ENCODE data around the gene LSP1.
A peak's percentile ranks its signal among the peaks of the same experiment; 100 is the strongest.

LSP1 gene

GRCh38 chr11:1837171-1838076 is 15.5 kb upstream of the LSP1 start:
- peak; percentile 90 for DNase-seq

DNA sequence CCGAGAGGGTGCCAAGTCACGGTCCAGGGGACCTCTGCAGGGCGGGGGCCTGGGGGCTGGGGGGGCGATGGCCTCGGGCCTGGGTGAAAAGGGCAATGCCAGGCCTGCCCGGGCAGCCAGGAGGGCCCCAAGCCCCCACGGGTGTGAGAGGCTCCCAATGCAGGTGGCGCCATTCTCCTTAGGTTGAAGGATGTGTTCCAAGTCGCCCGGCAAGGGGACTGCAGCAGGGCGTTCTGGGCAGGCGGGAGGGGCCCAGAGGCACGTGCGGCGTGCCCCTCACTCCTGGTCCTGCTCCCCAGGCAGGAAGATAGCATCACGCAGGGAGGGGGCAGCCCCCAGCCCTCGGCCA is 14.8 kb upstream of the LSP1 start:
- DNase-seq = no peak

- DNase-seq = peak; percentile 52
Measured at GRCh38 chr11:1838426-1839144, 14.3 kb upstream of the LSP1 start, which contains the start of gene TNNI2. Gene TNNI2 (plus strand): TSS chr11:1838981. CDS start chr11:1839697, 716 bp downstream.

DNA sequence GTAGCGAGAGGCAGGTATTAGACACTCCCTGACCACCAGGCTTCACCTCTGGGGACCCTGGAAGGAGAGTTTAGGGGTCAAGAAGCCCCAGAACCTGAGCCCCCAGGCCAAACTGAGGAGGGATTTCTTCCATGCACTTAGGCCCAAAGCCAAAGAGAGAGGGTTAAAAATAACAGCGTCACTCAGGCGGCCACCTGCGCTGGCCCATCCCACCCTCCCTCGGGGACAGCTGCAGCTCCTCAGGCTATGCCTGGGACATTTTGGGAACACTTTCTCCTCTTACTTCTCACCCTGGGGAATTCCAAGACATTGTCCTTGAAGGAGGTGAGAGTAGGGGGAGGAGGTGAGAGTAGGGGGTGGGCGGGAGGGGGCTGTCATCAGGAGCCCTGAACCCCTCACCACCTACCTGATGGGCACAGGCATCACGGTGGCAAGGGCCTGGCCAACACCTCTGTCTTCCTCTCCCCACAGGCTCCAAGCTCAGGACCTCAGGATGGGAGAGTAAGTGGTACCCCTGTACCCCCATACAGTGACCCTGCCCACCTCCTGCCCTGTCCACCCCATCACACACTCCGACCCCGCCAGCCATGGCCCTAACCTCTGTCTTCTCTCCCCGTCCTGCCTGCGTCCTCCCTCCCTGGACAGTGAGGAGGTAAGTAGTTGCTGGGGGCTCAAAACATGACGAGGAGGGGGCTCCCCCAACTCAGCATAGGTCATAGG is 13.5 kb upstream of the LSP1 start:
- peak; percentile 50 for DNase-seq

DNA sequence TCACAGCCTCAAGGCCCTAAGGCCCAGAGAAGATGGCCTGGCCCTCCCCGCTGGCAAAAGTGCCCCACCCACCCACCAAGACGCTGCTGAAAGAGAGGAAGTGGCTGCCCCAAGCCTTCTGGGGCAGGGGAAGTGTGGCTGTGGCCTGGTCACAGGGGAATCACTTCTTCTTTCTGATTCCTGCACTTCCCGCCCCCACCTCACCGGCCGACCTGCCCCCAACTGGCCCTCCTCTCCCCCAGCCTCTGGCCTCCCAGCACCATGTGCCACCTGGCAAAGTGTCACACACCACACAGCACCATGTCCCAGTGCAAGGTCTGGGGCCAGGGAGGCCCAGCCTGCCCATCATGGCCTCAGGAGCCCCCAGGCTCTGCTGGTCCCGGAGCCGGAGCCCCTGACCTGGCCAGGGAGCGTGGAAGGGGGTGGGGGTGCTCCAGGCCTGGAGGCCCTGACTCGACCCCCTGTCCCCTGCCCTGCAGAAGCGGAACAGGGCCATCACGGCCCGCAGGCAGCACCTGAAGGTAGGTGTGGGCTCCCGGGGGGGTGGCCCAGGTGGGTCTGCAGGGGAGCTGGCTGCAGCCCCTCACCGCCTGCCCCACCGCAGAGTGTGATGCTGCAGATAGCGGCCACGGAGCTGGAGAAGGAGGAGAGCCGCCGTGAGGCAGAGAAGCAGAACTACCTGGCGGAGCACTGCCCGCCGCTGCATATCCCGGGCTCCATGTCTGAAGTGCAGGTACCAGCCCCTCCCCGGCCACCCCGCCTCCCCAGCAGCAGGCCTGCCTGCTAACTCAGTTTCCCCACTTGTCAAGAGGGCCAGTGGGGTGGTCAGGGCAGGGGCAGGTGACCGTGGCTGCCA is 12.7 kb upstream of the LSP1 start:
- no peak for DNase-seq

- DNase-seq = no peak
Measured at GRCh38 chr11:1840780-1841480, 12.0 kb upstream of the LSP1 start.

GRCh38 chr11:1841511-1842148 is 11.3 kb upstream of the LSP1 start:
- no peak for DNase-seq

DNA sequence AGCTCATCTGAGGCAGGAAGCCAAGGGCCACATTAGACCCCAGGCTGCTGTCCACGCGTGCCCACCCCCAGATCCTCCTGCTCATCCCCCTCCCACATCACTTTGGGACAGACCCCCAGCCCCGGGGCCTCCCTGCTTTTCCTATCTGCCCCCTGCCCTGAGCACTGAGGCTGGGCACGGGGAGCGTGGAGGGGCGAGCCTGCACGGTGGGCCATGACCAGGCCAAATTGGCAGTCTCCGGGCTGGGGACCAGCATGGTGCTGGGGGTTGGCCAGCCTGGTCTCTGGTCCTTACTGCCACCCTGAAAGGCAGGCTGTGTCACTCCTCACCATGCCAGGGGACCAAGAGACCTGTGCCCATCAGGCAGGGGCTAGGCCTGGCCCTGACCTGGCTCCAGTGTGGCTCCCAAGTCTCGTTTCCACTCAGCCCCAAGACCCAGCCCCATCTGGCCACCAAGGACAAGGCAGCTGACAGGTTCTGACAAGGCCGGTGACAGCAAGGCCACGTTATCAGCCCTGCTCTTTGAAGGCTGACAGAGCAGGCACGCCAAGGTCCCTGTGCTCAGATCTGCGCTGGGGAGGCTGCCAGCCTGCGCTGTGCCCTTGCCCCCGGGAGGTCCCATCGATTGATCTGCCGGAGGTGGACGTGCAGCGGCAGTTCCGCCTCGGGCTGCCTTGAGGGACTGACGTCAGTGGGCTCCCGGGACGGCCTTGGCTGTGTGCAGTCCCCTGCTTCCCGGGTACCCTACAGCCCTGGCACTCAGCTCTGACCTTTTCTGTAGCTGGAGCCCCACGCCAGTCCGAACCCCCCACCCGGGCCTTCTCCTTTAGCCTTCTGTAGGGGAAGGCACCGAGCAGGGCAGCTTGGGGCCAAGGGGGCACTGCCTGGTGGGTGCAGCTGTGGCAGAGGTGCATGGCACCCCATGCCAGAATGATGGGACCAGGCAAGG is 10.5 kb upstream of the LSP1 start:
- DNase-seq = no peak

DNA sequence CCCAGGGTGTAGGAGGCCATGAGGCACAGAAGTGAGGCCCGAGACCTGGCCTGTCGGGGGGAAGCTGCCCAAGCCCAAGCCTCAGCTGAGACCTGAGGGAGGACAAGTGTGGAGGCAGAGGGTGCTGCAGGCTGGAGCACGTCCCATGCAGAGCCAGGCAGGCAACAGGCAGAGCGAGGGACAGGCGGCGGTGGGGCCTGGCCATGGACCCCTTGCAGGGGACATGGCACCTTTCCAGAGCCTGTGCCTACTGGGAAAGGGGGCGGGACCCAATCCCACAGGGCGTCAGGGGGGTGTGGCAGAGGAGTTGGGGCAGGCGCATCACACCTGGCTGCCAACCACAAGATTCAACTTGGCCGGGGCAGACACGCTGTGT is 9.8 kb upstream of the LSP1 start:
- no peak for DNase-seq

- no peak for DNase-seq
Measured at GRCh38 chr11:1843796-1844195, 9.1 kb upstream of the LSP1 start.

DNA sequence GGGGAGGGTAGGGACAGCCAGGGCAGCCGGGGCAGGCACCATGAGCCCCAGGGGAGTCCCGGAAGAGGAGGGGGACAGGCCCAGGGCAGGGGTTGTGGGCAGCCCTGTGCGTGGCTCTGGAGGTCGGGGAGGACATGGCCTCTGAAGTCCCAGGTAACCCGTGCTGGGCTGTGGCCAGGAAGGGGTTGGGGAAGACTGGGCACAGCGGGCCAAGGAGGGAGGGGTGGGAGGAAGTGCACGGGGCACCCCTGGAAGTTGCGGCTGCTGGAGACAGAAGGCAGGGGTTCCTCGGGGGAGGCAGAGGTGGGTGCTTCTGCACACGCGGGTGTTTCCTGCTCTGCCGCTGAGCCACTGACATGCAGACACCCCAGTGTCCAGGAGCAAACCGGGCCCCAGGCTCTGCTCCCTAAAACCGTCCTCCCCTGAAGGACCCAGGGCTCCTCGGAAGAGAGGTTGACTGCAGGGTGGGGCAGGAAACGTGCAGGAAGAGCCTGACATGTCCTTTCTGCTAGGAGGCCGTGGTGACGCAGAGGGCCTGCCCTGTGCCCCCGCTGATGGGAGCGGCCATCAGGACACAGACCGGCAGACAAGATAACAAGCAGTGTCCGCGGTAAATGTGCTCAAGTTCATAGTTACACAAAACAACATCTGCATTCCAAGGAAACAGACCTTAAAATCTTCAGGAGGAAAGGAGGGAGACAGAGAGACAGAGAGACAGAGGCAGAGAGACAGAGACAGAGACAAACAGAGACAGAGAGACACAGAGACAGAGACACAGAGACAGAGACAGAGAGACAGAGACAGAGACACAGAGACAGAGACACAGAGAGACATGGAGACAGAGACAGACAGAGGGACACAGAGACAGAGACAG is 8.4 kb upstream of the LSP1 start:
- DNase-seq = no peak

GRCh38 chr11:1845095-1845429 is 7.8 kb upstream of the LSP1 start:
- no peak for DNase-seq

DNA sequence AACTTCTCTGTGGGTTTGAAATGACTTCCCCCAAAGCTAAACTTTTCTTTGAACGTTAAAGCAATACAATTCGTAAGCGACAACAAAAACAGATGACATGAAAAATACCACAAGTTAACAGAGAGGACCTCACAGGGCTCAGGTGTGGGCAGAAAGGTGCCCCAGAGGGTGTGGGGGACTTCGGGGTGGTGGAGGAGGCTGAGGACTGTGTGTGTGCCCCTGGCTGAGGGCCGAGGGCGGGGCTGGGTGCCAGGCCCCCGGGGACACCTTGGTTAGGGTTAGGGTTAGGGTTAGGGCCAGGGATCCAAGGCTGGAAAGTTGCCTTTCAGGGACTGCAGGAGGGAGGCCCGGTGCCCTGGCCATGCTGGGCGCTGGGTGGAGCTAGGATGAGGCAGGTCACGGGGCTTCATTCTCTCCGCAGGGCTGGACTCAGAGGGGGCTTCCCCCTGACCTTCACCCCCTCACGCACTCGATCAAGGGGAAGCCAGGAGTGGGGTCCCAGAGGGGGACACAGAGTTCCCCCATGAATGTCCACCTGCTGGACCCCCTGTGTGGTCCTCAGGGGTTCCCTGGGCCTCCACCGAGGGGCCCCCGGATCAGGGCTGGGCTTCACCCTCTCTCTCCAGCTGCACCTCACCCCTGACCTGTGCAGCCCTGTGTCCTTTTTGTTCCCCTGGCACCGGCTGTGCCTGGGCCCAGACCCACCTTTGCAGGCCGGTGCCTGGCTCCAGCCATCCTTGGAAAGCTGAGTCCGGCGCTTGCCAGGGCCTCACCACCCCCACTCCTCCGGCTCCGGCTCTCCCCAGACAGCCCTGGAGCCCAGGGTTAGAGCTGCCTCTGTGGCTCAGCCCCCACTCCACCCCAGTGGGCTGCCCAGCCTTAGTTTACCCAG is 7.1 kb upstream of the LSP1 start:
- DNase-seq = no peak

DNA sequence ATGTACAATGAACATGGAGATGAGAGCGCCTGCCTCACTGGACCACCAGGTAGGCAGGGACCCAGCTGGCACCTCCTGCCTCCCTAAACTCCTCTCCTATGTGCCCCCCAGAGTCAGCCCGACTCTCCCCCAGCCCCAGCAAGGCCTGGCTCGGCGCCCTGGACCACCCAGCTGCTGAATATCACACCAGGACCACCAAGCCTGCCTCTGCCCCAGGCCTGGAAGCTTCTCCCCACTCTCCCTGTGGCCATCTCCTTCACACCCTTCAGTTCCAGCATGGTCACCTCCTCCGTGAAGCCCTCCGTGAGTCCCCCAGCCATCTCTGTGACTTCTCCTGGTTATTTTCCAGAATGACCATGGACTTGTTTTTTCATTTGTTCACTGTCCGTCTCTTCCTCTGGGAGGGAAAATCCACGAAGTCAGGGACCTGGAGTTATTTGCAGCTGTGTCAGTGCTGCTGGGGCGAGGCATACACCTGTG is 6.4 kb upstream of the LSP1 start:
- DNase-seq = no peak

DNA sequence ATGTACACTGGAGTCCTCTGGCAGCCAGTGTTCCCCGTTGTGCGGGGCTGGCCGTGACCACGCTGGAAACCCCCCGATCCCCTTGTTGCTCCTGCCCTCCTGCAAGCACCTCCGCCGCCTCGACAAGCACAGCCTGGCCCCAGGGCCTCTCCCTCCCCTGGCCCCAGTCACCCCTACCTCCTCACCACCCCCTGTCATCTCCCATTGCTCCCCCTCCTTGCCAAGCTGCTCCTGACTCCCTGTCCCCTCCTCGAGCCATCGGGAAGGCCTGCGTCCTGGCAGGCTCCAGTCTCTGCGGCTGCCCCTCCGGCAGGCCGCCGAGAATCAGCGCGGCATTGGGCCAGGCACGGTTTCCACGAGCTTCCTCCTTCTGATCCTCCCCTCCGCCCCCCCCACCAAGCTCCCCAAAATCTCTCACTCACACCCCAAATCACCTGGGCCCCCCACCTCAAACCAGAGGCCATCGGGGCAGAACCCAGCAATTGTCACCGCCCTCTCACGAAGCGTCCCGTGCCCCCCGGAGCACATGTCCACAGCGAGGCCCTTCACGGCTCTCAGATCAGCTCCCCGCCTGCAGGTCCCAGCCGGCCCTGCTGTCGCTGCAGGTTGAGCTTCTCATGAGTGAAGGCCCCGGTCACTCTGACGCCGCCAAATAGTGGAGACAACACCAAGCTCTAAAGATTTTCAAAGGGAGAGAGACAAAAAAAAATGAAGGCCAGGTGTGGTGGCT is 5.7 kb upstream of the LSP1 start:
- no peak for DNase-seq

- DNase-seq = no peak
Measured at GRCh38 chr11:1847926-1848639, 4.8 kb upstream of the LSP1 start.
